Measurements from ENCODE around the gene CSNK1G3.

The CSNK1G3 gene

DNA sequence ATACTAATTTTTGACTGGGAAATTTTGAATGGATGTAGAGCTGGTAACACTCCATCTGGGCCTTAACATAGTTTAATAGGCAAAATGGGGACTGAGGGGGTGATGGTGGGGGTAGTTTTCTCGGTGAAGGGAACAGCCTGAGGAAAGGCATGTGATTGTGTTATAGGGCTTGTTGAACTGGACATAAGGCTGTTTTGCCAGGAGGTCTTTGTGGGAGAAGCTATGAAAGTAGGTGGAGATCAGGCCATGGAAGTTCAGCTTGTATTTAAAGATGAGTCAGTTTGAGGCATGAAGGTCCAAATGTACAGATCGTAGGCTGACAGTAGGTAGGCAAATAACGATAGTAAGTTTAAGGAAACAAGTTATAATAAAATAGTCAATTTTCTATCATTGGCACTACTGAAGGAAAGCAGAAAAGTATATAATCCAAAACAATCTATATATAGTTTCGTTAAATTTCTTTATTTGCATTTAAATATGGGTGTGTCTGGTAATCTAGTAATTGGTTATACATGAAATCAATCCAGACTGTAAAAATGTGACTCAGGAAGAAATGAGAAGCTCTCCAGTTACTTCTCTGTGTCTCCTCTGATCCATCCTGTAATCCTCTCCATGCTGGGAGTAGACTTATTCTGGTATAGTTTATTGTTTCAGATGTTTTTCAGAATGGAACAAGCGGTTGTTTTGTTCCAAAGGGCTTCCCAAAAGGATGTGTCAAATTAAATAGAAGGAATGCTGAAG, 2.8 kb downstream of the CSNK1G3 start:
- no peak for DNase-seq

DNA sequence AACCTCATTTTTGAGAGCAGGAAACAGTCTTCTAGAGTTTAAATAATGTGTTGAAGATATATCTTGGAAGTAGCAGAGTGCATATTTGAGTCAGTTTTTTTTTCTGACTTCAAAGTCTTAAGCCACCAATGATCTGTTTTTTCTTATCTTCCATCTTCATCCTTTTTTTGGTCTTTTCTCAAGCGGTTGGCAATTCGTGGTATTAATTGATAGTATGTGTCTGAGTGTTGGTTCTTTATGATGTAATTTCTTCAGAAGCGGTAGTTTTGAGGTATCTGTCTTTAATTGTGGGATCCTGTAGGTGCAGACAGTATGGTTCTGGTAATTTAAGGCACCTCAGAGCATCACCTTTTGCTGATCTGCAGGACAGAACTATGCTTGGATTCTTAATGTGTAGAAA, 3.9 kb downstream of the CSNK1G3 start:
- no peak for DNase-seq

DNA sequence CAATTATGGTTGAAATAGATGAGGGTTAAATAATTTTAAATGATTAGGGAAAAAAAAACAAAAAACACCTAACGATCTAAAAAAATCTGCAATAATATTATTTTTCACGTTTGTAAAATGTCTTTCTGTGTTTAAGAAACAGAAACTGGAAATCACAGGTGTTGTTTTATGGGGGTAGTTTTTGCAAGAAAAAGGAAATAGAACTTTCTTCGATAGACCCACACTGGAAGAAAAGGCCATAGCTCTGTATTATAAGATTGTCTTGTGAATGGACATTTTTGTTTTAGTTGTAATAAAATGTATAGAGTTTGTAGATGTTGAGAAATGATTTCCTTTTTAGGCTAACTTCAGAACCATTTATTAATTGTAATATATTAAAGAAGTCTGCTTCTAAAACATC, 5.5 kb downstream of the CSNK1G3 start:
- no peak for DNase-seq

DNA sequence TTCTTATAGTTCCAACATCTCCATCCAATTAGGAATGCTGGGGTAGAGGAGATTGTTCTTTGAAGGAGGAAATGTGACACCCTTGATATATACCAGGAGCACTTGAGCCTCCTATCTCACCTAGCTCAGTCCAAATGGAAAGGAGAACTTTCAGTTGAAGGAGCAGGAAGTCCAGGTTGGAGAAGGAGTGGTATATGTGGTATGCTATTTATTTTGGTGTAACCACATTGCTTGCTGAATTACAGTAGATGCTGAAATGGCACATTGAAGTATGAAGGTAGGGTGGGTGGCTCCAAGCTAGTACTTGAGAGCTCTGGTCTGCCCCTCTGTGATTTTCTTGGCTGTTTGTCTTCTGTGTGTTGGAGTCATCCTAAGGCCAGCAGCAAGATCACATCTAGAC, 6.1 kb downstream of the CSNK1G3 start:
- no peak for DNase-seq

DNA sequence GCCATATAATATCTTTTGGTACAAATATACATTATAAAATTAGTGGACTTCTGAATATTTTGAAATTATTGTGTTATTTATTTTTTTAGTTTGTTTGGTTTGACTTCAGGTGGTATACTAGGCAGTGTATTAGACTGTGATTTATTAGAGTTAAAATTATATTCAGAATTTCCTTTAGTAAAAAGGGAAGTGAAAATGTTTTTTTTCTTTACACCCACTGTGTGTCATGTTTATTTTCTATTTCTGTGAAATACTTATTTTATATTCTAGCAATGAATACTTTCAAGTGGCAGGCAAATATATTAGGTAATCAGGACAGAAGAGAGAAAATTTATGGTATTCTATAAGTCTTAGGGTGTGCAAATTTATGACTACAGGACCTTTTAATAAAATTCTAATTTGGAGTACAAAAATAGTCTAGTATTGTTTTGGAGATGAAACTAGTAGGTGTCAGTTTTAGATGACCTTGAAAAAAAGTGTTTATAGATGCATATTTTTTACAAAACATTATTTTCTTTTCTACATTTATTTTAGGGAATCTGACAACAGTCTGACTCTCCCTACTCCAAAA, 8.8 kb downstream of the CSNK1G3 start:
- no peak for DNase-seq

DNA sequence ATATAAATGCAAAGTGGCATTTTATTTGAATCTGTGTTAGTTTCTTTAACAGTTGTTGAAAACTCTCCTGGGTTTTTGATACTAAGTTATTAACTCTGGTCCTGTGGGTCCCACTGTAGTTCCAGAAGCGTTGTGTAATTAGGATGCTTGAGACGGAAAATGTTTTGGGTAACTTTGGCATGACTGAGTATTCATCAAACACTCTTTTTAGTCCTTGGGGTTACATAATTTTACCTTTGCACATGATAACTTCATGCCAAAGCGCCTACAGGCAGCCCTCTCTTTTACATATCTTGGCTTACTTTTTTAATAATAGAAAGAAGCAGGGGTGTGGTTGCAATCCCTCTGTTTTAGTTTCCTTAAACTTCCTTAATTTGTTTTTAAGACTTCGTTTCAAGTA, 12.2 kb downstream of the CSNK1G3 start:
- DNase-seq: no peak

DNA sequence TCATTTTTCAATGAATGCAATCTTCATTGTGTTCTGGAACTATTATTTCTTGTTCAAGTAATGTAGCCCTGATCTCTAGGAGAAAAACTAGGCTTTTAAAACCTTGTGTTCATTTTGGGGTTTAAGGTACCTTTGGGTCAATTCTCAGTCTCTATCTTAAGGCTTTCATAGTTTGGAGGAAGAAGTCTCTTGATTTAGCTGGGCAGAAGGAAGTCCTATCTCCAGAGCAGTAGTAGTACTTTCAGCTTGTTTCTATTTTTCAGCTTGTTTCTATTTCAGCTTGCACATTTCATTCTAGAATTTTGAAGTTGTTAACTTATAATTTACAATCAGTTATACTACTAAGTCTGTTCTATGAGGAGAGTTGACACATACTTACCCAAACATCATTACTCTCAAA, 15.2 kb downstream of the CSNK1G3 start:
- DNase-seq: no peak

DNA sequence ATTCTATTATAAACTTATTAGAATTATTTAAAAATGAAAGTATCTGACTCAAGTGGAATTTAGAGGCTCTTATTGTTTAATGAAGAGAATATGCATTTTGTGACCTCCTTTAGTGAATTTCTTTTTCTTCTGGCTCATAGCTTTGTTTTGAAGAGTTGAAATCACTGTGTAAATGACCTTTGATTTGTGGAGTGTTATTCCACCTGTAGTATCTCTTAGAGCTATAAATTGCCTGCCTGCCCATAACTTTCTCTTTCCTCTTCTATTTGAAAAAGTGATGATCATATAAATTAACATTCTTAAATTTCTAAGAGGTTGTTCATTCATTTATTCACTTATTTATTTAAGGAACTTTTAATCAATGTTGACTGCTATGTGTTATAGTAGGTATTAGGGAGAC, 16.1 kb downstream of the CSNK1G3 start:
- DNase-seq: no peak

DNA sequence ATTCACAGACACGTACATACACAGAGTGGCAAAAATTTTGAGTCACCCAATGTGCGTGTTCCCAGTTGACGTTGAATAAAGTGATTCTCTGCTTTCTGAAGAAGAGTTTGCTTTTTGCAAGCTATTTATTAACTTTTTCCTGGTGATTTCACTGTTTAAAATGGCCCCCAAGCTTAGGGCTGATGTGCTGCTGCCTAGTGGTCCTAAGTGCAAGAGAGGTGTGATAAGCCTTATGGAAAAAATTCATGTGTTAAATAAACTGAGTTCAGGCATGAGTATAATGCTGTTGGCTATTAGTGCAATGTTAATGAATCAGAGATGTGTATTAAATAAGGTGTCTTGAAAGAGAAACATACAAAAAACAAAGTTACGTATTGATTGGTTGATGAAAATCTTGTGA, 16.9 kb downstream of the CSNK1G3 start:
- DNase-seq: no peak

DNA sequence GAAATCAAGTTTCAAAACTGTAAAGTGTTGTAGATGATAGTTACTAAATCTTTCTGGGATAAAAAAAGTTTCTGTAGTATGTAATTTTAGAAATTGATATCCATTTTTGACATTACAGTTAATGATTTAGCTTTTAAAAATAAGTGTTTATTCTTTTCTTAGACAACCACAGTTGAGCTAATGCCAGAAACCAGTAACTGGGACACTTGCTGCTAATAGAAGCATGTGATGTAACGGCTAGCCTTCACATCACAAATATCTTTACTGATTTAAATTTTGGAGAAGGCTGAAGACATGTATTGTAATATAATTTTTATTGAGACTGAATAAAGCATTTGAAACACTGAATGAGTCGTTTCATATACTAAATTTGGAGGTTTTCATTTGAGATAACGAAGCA, 18.8 kb downstream of the CSNK1G3 start:
- no peak for DNase-seq

DNA sequence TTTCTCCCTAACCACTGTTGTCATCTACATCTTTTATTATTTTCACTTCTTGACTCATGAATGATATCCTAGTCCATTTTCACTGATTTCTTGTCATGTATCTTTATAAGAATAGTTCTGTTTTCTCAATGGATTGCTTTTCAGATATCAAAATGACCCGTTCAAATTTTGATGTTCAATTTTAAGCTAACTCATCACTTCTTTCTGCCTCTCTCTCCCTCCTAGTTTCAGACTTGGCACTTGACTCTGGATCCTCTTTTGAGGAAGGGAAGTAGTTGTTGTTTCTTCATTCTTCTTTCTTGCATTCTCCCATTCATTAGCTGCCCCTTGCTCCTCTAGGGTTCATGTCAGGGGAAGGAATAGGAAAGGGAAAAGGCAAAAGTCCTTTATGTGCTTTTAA, 23.7 kb downstream of the CSNK1G3 start:
- DNase-seq: no peak

DNA sequence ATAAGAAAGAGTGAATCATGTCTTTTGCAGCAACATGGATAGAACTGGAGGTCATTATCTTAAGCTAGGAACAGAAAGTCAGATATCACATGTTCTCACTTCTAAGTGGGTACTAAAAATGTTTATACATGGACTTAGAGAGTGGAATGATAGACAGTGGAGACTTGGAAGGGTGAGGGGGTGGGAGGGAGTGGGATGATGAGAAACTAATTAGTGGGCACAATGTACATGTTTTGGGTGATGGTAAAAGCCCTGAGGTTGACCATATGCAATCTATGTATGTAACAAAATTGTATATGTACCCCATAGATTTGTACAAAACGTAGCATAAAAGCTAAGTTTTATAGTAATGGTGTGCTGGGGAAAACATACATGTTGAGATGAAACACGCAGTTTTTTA, 25.3 kb downstream of the CSNK1G3 start:
- no peak for DNase-seq

DNA sequence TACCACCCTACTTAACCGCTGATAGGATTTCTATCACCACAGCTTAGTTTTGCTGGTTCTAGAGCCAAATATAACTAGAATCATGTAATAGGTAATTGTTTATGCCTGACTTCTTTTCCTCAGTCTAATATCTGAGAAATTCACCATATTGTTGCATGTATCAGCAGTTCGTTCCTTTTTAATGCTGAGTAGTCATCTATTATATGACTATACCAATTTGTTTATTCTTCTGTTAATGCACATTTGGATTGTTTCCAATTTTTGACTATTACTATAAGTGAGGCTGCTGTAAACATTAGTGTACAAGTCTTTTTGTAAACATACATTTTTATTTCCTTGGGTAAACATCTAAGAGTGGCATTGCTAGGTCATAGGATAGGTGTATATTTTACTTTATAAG, 25.9 kb downstream of the CSNK1G3 start:
- DNase-seq: no peak

DNA sequence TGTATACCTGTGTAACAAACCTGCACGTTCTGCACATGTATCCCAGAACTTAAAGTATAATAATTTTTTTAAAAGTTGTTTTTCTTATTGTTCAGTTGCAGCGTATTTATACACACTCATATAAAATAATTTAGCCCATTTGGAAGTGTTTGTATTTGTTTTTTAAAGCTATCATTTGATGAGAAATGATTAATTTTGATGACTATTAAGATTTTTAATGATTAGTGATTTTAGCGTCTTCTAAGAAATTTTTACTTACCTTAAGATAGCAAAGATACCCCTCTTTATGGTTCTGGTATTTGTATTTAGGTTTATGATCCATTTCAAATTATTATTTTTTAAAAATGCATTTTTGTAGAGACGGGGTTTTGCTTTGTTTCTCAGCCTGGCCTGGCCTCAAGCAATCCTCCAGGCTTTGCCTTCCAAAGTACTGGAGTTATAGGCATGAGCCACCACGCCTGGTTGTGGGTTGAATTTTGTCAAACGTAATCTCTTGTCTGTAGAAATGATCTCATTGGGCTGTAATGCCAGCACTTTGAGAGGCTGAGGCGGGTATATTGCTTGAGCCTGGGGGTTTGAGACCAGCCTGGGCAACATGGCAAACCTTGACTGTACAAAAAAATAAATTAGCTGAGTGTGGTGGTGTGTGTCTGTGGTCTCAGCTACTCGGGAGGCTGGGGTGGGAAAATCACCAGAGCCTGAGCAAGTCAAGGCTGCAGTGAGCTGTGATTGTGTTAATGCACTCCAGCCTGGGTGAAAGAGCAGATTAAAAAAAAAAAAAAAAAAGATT, 26.9 kb downstream of the CSNK1G3 start:
- no peak for DNase-seq

DNA sequence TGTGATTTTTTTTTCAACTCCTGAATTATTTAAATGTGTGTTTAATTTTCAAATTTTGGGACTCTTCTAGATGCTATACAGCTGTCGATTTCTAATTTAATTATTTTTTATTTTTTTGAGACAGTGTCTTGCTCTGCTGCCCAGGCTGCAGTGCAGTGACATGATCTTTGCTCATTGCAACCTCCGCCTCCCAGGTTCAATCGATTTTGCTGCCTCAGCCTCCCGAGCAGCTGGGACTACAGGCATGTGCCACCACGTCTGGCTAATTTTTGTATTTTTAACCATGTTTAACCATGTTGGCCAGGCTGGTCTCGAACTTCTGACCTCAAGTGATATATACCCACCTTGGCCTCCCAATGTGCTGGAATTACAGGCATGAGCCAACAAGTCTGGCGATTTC, 28.6 kb downstream of the CSNK1G3 start:
- no peak for DNase-seq

DNA sequence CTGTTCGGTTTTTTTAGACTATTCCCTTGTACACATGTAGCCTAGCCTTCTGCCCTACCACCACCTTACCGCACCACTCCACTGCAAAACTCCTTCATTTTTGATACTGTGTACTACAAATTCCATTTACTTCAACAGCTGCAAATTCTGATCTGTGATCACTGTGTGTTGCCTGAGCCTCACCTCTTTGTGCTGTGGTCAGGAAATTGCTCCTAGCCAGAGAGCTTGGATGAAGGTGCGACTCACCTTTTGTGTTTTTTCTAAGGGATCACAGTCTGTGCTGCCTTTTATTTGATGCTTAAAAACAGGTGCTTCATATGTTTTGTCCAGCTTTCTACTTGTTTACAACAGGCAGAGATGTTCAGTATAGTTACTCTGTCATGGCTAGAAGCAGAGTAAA, 31.5 kb downstream of the CSNK1G3 start:
- no peak for DNase-seq

DNA sequence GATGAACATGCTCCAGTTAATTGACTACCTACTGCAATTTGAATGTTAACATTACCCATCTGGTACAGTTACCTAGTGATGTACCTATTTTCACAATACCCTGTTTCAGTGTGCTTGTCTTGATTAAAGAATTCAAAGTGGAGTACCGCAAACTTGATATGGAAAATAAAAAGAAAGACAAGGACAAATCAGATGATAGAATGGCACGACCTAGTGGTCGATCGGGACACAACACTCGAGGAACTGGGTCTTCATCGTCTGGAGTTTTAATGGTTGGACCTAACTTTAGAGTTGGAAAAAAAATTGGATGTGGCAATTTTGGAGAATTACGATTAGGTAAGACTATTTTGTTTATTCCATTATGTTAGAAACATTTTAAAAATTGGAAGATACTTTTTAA, 33.5 kb downstream of the CSNK1G3 start:
- no peak for DNase-seq

DNA sequence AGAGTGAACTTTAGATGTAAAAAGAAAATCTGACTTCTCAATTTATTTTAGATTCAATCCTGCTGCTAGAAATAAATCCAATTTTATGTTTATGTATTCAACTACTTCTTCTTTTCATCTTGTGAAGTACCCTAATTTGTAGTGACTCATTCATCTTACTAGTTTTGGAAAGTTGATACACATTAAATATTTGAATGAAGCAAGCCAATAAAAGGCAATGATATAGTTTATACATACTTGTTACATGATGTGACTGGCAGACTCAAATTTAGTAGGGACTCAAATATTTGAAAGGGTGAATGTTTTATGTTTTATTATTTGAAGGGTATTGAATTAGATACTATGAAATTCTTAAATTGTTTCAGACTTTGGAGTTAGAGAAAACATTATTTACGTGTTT, 34.7 kb downstream of the CSNK1G3 start:
- no peak for DNase-seq

DNA sequence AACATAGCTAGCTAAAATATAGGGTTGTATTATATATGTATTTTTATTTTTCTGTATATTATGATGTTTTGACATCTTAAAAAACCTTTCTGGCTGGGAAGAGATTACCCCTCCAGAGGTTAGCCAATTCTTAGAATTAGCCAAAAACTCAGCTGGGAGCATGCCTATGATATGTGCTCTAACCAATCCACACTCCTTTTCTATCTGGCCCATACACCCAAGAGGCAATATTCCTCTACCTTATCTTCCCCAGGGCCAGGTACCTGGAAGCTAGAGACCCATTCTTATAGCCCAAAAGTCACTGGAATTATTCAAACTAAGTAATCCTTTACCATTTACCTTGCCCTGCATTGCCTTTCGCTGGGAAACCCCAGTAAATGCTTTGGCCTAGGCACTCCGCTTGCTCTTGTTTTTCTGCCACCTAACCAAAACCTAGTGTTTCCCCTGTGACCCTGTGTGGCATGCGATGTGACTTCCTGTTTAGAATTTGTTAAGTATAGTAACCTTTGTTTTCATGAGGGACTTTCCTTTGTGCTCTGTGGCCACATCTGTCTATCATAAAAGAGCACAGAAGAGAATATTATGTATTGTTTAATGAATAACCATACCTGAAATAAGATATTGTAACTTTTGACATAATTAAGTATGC, 37.4 kb downstream of the CSNK1G3 start:
- peak in 1 of 2 donors; percentile 6 for DNase-seq

DNA sequence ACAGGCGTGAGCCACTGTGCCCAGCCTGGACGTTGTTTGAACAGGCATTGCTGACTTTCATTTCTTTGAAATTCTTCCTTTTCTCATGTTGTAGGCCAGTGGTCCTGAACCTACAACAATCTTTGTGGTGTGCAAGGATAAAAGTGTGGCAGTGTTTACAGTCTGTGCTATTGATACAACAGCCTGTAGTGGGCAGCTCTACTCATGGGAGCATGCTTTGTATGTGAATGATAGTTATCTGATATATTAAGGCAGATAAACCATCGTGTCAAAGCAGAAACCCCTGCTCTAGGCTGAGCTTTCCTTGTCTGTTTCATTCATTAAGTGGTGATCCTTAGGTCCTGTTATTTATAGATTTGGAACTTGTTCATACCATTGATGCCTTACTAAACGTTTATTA, 42.6 kb downstream of the CSNK1G3 start:
- no peak for DNase-seq

DNA sequence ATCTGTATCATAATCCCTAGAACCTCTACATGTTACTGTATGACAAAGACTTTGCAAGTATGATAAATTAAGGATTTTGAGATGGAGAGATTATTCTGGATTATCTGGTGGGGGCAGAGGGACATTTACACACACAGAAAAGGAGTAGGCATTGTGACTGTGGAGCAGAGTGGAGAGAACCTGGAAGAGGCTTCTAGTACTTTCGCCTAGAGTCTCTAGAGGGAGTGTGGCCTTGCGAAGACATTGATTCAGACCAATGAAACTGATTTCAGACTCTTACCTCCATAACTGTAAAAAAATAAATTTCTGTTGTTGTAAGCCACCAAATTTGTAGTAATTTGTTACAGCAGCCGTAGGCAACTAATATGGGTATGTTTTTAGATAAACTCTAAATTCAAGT, 45.9 kb downstream of the CSNK1G3 start:
- DNase-seq: no peak

DNA sequence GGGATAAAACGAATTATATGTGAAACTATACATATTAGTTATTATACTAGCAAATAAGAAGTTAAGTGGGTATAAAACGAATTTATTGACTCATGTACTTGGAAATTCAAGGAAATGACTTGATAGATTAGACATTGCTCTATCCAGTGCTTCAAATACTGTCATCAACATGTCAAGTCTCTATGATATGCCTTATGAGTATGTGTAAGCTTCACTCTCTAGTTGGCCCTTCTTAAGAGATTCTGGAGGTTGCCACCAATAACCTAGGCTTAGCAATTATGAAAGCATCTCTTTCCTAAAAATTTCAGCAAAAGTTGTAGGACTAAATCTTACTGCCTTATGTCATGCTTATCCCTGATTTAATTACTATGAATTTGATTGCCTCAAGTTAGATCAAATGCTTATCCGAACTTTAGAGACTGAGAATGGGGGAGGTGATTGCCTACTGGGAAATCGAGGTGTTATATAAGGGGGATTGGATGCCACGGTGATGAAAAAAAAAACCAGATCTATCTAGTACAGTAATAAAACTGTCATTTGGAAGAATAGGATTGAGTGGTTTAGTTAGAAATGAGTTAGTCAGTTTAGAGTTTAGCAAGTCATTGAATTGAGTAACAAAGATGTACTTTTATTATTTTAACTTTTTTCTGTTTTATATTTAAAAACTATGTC, 46.9 kb downstream of the CSNK1G3 start:
- DNase-seq: no peak

DNA sequence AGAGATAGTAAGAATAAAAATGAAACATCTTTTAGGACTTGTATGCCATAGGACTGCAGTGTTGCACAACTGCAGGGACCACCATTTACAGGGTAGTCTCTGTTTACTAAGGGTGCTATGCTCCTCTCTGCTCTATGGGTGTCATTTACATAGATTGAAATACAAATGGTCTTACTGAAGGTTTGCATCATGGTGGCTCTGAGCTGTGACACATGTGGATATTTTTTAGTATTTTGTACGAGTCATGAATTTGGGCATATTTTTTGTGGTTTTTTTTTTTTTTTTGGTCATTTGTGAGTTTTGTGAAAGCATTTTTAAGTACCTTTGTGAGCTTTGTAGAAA, 47.4 kb downstream of the CSNK1G3 start:
- no peak for DNase-seq
